Iris pigment epithelial cell (primary cell): ENCODE results near the gene ATP6V1C2.
"Not testable (repeated sequence)": the region's sequence is repeated elsewhere in the genome, so short reads cannot be mapped to it uniquely, and the experiment has no call there.

ENCODE experiments used
- DNase-seq: peaks from one replicate; pipeline ENCODE4 v3.0.0-alpha.2; 2011; ENCODE audit warnings: low read depth

Gene ATP6V1C2

GRCh38 chr2:10813163-10814138, 92.0 kb downstream of the ATP6V1C2 start:
- not testable (repeated sequence) for DNase-seq

- DNase-seq: no peak
Observed at GRCh38 chr2:10814142-10814541, 92.7 kb downstream of the ATP6V1C2 start.

- no peak for DNase-seq
Observed at GRCh38 chr2:10814571-10815331, 93.3 kb downstream of the ATP6V1C2 start.

GRCh38 chr2:10817413-10817812, 96.0 kb downstream of the ATP6V1C2 start:
- DNase-seq: no peak

GRCh38 chr2:10818305-10818704, 96.9 kb downstream of the ATP6V1C2 start:
- not testable (repeated sequence) for DNase-seq

- DNase-seq: no peak
Observed at GRCh38 chr2:10818984-10819383, 97.6 kb downstream of the ATP6V1C2 start.

GRCh38 chr2:10819714-10820314, 98.4 kb downstream of the ATP6V1C2 start:
- DNase-seq: no peak

GRCh38 chr2:10820562-10820961, 99.1 kb downstream of the ATP6V1C2 start:
- DNase-seq: no peak

GRCh38 chr2:10820978-10821695, 99.7 kb downstream of the ATP6V1C2 start:
- no peak for DNase-seq

GRCh38 chr2:10824191-10824590, 102.8 kb downstream of the ATP6V1C2 start:
- no peak for DNase-seq

- no peak for DNase-seq
Observed at GRCh38 chr2:10826026-10826425, 104.6 kb downstream of the ATP6V1C2 start.

- no peak for DNase-seq
Observed at GRCh38 chr2:10826625-10827024, 105.2 kb downstream of the ATP6V1C2 start.

GRCh38 chr2:10828346-10828745, 106.9 kb downstream of the ATP6V1C2 start:
- no peak for DNase-seq

- no peak for DNase-seq
Observed at GRCh38 chr2:10829299-10829698, 107.9 kb downstream of the ATP6V1C2 start.

GRCh38 chr2:10830203-10830602, 108.8 kb downstream of the ATP6V1C2 start:
- DNase-seq: no peak

GRCh38 chr2:10830641-10831399, 109.4 kb downstream of the ATP6V1C2 start:
- DNase-seq: no peak

- no peak for DNase-seq
Observed at GRCh38 chr2:10831400-10831985, 110.1 kb downstream of the ATP6V1C2 start.

- DNase-seq: peak; percentile 74
Observed at GRCh38 chr2:10832203-10832936, 110.9 kb downstream of the ATP6V1C2 start.

GRCh38 chr2:10833021-10833420, 111.6 kb downstream of the ATP6V1C2 start:
- DNase-seq: no peak

GRCh38 chr2:10834068-10834655, 112.7 kb downstream of the ATP6V1C2 start:
- no peak for DNase-seq
